Prostate gland (tissue), 2 donors: ENCODE measurements around the gene ANKRD16. TPM values are rescaled to one million over a fixed set of nuclear protein-coding genes. Genes with fewer than 3 reads are reported as not detected.

ENCODE experiments used
- DNase-seq: peaks from one replicate; pipeline ENCODE4 v3.0.0-alpha.2; 2019; ENCODE audit warnings: low spot score
- H3K27ac ChIP-seq, 2 donors: fragments of 200-600 bp; sonication (generic); 2 replicates each; pipeline ENCODE4 v1.5.1; 2017 to 2019
- H3K27me3 ChIP-seq: fragments of 200-600 bp; sonication (generic); replicated peaks from 2 replicates; pipeline ENCODE4 v1.5.1; 2019; ENCODE audit not compliant: insufficient read depth
- H3K36me3 ChIP-seq, 2 donors: fragments of 200-600 bp; sonication (generic); 1 replicate in 1 of 2; 2 replicates in 1 of 2; pipeline versions ENCODE4 v1.5.1 to v1.8.1; 2017 to 2019
- H3K4me1 ChIP-seq: fragments of 200-600 bp; sonication (generic); replicated peaks from 2 replicates; pipeline ENCODE4 v1.5.1; 2019
- H3K4me3 ChIP-seq, 2 donors: fragments of 200-600 bp; sonication (generic); 2 replicates each; pipeline ENCODE4 v1.5.1; 2017 to 2019
- H3K9me3 ChIP-seq: fragments of 200-600 bp; sonication (generic); 2 replicates; pipeline ENCODE4 v1.5.1; 2017
- CTCF ChIP-seq, 4 experiments: fragments of 200-600 bp in 2 of 4; fragments of 450-650 bp in 2 of 4; sonication (generic) in 2 of 4; IDR thresholded peaks; 1 replicate in 3 of 4; 2 replicates in 1 of 4; pipeline ENCODE4 v1.5.1; 2016 to 2019; ENCODE audit warnings: antibody characterized with exemption in 4 of 4, mild to moderate bottlenecking in 2 of 4, moderate library complexity in 2 of 4
- POLR2A ChIP-seq: fragments of 450-650 bp; IDR thresholded peaks from one replicate; pipeline ENCODE4 v1.6.1; 2016; ENCODE audit warnings: antibody characterized with exemption, mild to moderate bottlenecking
- POLR2AphosphoS5 ChIP-seq: sonication (generic); formaldehyde crosslinking; IDR thresholded peaks from one replicate; pipeline ENCODE4 v1.6.1; 2017; ENCODE audit warnings: antibody characterized with exemption
- WGBS: methylation state at CpG from one replicate; pipeline ENCODE4 v1.1.5; 2018; 5-methylcytosine and 5-hydroxymethylcytosine counted together
- intact Hi-C: fragments of 100-400 bp; cut with DNase I; formaldehyde crosslinking; loops from one replicate; pipeline ENCODE4 v1.14.2; 2022
- total RNA-seq, 2 donors: library from RNA; depleted of rRNA; stranded (reverse); fragments of >200 nt; gene quantifications; one replicate each; pipeline ENCODE4 v1.1.0, GENCODE V29; 2016

Gene ANKRD16
- total RNA-seq, 2 donors from 2014 or later, result 14.4 to 20.1 TPM

- peak overlapping the region in 1 of 2 donors; percentile 42 for H3K27ac ChIP-seq
- H3K4me1 ChIP-seq, result no peaks in the 10 kb centered on the region
- no peak for DNase-seq
- no peaks in the 10 kb centered on the region for H3K9me3 ChIP-seq
- TF ChIP-seq CTCF (IDR thresholded peaks at IDR 0.05) (no peak), POLR2A (no peak), POLR2AphosphoS5 (no peak)
- H3K4me3 ChIP-seq, result no peak overlapping the region
- 98% methylated on average over 7 of the region's 7 CpGs for WGBS
- intact Hi-C loops, result no loop called here
- H3K36me3 ChIP-seq, result peaks cover 0 to 5% of the 10 kb centered on the region in 2 donors
- H3K27me3 ChIP-seq, result no peaks in the 10 kb centered on the region
These were observed 8.5 kb upstream of the ANKRD16 start for GRCh38 chr10:5898163-5898562.

DNA sequence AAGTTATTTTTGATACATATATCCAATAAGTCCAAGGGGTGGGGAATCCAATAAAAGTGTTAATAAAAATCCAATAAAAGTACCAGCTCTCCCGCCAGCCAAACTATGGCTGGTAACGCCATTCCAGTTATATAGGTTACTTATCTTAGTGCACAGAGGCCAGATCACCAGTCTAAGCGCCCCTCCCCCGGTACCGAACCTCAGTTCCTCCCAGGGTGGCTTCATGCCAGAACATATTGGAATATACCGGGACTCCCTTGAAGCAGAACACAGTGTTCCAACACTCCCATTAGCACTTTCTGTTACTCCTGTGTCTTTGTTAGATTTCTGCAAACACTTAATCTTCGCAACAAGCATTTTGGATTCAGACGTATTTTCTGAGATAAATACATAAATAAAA, 7.8 kb upstream of the ANKRD16 start:
- Histone ChIP-seq H3K27me3 (no peaks in the 10 kb centered on the region), H3K4me1 (no peaks in the 10 kb centered on the region), H3K9me3 (no peaks in the 10 kb centered on the region), H3K27ac (peak overlapping the region in 1 of 2 donors; percentile 42), H3K4me3 (no peak overlapping the region), H3K36me3 (peaks cover 0 to 5% of the 10 kb centered on the region in 2 donors)
- intact Hi-C loops, result no loop called here
- TF ChIP-seq CTCF (IDR thresholded peaks at IDR 0.05) (no peak), POLR2AphosphoS5 (peak; percentile 39)
- DNase-seq, result no peak
- 41% methylated on average over 8 of the region's 8 CpGs for WGBS

- intact Hi-C loops, result no loop called here
- Histone ChIP-seq H3K4me1 (no peaks in the 10 kb centered on the region), H3K9me3 (no peaks in the 10 kb centered on the region), H3K36me3 (peaks cover 0 to 5% of the 10 kb centered on the region in 2 donors), H3K4me3 (no peak overlapping the region), H3K27me3 (no peaks in the 10 kb centered on the region), H3K27ac (peak overlapping the region in 1 of 2 donors; percentile 42)
- DNase-seq, result no peak
- TF ChIP-seq CTCF (IDR thresholded peaks at IDR 0.05), result no peak
- no peak for TF ChIP-seq POLR2AphosphoS5
- no peak for TF ChIP-seq POLR2A
- WGBS, result 53% methylated on average over 4 of the region's 4 CpGs
These were observed 7.3 kb upstream of the ANKRD16 start for GRCh38 chr10:5897053-5897340.

- intact Hi-C loops, result no loop called here
- no peaks in the 10 kb centered on the region for H3K9me3 ChIP-seq
- no peaks in the 10 kb centered on the region for H3K27me3 ChIP-seq
- no peak for DNase-seq
- H3K27ac ChIP-seq, result no peak overlapping the region
- no peak for TF ChIP-seq POLR2A
- TF ChIP-seq CTCF (IDR thresholded peaks at IDR 0.05), result no peak
- TF ChIP-seq POLR2AphosphoS5, result no peak
- H3K4me3 ChIP-seq, result no peak overlapping the region
- H3K36me3 ChIP-seq, result peaks cover 0 to 5% of the 10 kb centered on the region in 2 donors
- WGBS, result 76% methylated on average over 5 of the region's 5 CpGs
- H3K4me1 ChIP-seq, result no peaks in the 10 kb centered on the region
These were observed 6.7 kb upstream of the ANKRD16 start for GRCh38 chr10:5896208-5897052.

DNA sequence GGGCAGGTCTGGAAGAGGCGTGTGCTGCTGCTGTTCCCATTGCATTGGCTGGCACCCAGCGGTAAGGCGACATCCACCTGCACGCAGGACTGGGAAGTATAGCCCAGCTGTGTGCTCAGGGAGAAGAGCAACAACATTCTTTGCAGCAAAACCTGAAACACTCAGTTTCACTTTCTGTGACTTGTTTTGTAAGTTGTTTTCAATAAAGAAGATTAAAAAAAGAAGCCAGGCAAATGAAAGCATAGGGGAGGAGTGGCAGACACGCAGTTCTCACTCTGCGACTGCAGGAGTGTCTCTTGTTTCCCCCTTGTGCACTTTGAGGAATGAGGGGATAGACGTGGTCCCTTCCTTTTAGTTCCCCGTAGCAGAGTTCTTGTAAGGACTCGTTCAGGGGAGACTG, 6.1 kb upstream of the ANKRD16 start:
- WGBS, result 78% methylated on average over 9 of the region's 9 CpGs
- H3K27me3 ChIP-seq, result no peaks in the 10 kb centered on the region
- H3K4me3 ChIP-seq, result no peak overlapping the region
- peaks cover 3% of the 10 kb centered on the region for H3K4me1 ChIP-seq
- H3K27ac ChIP-seq, result no peak overlapping the region
- DNase-seq, result no peak
- H3K9me3 ChIP-seq, result no peaks in the 10 kb centered on the region
- TF ChIP-seq POLR2A (no peak), POLR2AphosphoS5 (no peak), CTCF (IDR thresholded peaks at IDR 0.05) (no peak)
- intact Hi-C loops, result no loop called here
- peaks cover 0 to 5% of the 10 kb centered on the region in 2 donors for H3K36me3 ChIP-seq
